Hepatocyte (in vitro differentiated cells): ENCODE results near the gene USP6NL. TPM values are rescaled to one million over a fixed set of nuclear protein-coding genes. Genes with fewer than 3 reads are reported as not detected.

ENCODE experiments used
- DNase-seq: peaks from one replicate; pipeline ENCODE4 v3.0.0-alpha.2; 2016; ENCODE audit warnings: low spot score
- H2AFZ ChIP-seq: fragments of 200-600 bp; sonication (generic); 2 replicates; pipeline ENCODE4 v1.6.0; 2016; ENCODE audit warnings: antibody characterized with exemption, mild to moderate bottlenecking
- H3K27ac ChIP-seq: fragments of 200-600 bp; sonication (generic); 2 replicates; pipeline ENCODE4 v1.5.1; 2016; ENCODE audit warnings: mild to moderate bottlenecking
- H3K27me3 ChIP-seq: fragments of 200-600 bp; sonication (generic); 2 replicates; pipeline ENCODE4 v1.6.1; 2016
- H3K36me3 ChIP-seq: fragments of 200-600 bp; sonication (generic); replicated peaks from 2 replicates; pipeline ENCODE4 v1.5.1; 2016; ENCODE audit warnings: low read depth; ENCODE audit not compliant: insufficient read depth
- H3K4me1 ChIP-seq: fragments of 200-600 bp; sonication (generic); 2 replicates; pipeline ENCODE4 v1.5.1; 2016; ENCODE audit warnings: mild to moderate bottlenecking, moderate library complexity; ENCODE audit not compliant: insufficient read depth
- H3K4me2 ChIP-seq: fragments of 200-600 bp; sonication (generic); 2 replicates; pipeline ENCODE4 v1.6.0; 2016
- H3K4me3 ChIP-seq: fragments of 200-600 bp; sonication (generic); 2 replicates; pipeline ENCODE4 v1.5.1; 2016; ENCODE audit warnings: mild to moderate bottlenecking
- H3K79me2 ChIP-seq: fragments of 200-600 bp; sonication (generic); 2 replicates; pipeline ENCODE4 v1.6.0; 2017; ENCODE audit warnings: mild to moderate bottlenecking
- H3K9me2 ChIP-seq: fragments of 200-600 bp; sonication (generic); replicated peaks from 2 replicates; pipeline ENCODE4 v1.6.0; 2017; ENCODE audit warnings: mild to moderate bottlenecking; ENCODE audit not compliant: insufficient read depth
- H3K9me3 ChIP-seq: fragments of 200-600 bp; sonication (generic); 2 replicates; pipeline ENCODE4 v1.5.1; 2016; ENCODE audit warnings: low read depth, mild to moderate bottlenecking
- H4K20me1 ChIP-seq: fragments of 200-600 bp; sonication (generic); 2 replicates; pipeline ENCODE4 v1.6.0; 2016; ENCODE audit warnings: mild to moderate bottlenecking; ENCODE audit not compliant: insufficient read depth, poor library complexity, severe bottlenecking
- CTCF ChIP-seq: fragments of 200-600 bp; sonication (generic); IDR thresholded peaks from 2 replicates; pipeline ENCODE4 v1.5.1; 2016; ENCODE audit warnings: antibody characterized with exemption, mild to moderate bottlenecking; ENCODE audit not compliant: poor library complexity
- EZH2 ChIP-seq: fragments of 200-600 bp; sonication (generic); IDR thresholded peaks from 2 replicates; pipeline ENCODE4 v1.6.1; 2016; ENCODE audit warnings: antibody characterized with exemption, mild to moderate bottlenecking, borderline replicate concordance
- EZH2phosphoT487 ChIP-seq: fragments of 200-600 bp; sonication (generic); IDR thresholded peaks from one replicate; pipeline ENCODE4 v1.6.1; 2018; ENCODE audit warnings: antibody characterized with exemption, mild to moderate bottlenecking, low read depth, moderate library complexity; ENCODE audit not compliant: unreplicated experiment, severe bottlenecking
- WGBS: methylation state at CpG from one replicate; pipeline ENCODE4 v1.1.6; 2016; ENCODE audit warnings: low lambda C conversion rate; ENCODE audit errors: missing lambda C conversion rate; 5-methylcytosine and 5-hydroxymethylcytosine counted together
- polyA plus RNA-seq: library from polyadenylated mRNA; unstranded; fragments of >200 nt; fragmentation: Nextera tagmentation; extraction: Ambion mirVana; gene quantifications from 2 replicates; pipeline ENCODE4 v1.2.1, GENCODE V29; 2016
- total RNA-seq: library from RNA; depleted of rRNA; stranded (reverse); fragments of >200 nt; gene quantifications from 2 replicates; pipeline ENCODE4 v1.2.3, GENCODE V29; 2014

The USP6NL gene
- total and polyA plus RNA-seq, 2 experiments from 2014 or later: 14.9 to 20.8 TPM

- Histone ChIP-seq H3K9me3 (no peaks in the 10 kb centered on the region), H3K27me3 (no peaks in the 10 kb centered on the region), H2AFZ (no peak overlapping the region), H3K4me1 (no peaks in the 10 kb centered on the region), H3K79me2 (peaks cover 89% of the 10 kb centered on the region), H3K4me3 (no peak overlapping the region), H3K4me2 (no peak overlapping the region), H3K27ac (no peak overlapping the region), H3K9me2 (no peaks in the 10 kb centered on the region), H4K20me1 (no peaks in the 10 kb centered on the region), H3K36me3 (no peaks in the 10 kb centered on the region)
- DNase-seq: no peak
- 97% methylated on average over 1 of the region's 1 CpG for WGBS
- TF ChIP-seq EZH2phosphoT487: no peak
- no peak for TF ChIP-seq EZH2
- TF ChIP-seq CTCF: no peak
Observed at GRCh38 chr10:11562888-11563287, 48.6 kb downstream of the USP6NL start.

GRCh38 chr10:11560076-11560709 is 51.3 kb downstream of the USP6NL start:
- Histone ChIP-seq H3K4me1 (no peaks in the 10 kb centered on the region), H2AFZ (no peak overlapping the region), H3K27me3 (no peaks in the 10 kb centered on the region), H3K9me2 (no peaks in the 10 kb centered on the region), H3K4me2 (peak overlapping the region; percentile 42), H4K20me1 (no peaks in the 10 kb centered on the region), H3K9me3 (no peaks in the 10 kb centered on the region), H3K36me3 (no peaks in the 10 kb centered on the region), H3K27ac (no peak overlapping the region), H3K79me2 (peaks cover 90% of the 10 kb centered on the region), H3K4me3 (no peak overlapping the region)
- peak; percentile 12 for DNase-seq
- 63% methylated on average over 4 of the region's 4 CpGs for WGBS
- TF ChIP-seq EZH2phosphoT487 (no peak), EZH2 (no peak), CTCF (no peak)

GRCh38 chr10:11557967-11558366 is 53.5 kb downstream of the USP6NL start:
- TF ChIP-seq EZH2phosphoT487 (no peak), CTCF (no peak), EZH2 (no peak)
- no peak overlapping the region for H3K4me2 ChIP-seq
- WGBS: 94% methylated on average over 4 of the region's 4 CpGs
- H3K27ac ChIP-seq: no peak overlapping the region
- H3K9me3 ChIP-seq: no peaks in the 10 kb centered on the region
- H3K36me3 ChIP-seq: no peaks in the 10 kb centered on the region
- no peaks in the 10 kb centered on the region for H3K27me3 ChIP-seq
- no peak for DNase-seq
- peaks cover 86% of the 10 kb centered on the region for H3K79me2 ChIP-seq
- H3K4me3 ChIP-seq: no peak overlapping the region
- no peaks in the 10 kb centered on the region for H3K9me2 ChIP-seq
- H3K4me1 ChIP-seq: no peaks in the 10 kb centered on the region
- no peaks in the 10 kb centered on the region for H4K20me1 ChIP-seq
- H2AFZ ChIP-seq: no peak overlapping the region

- Histone ChIP-seq H3K4me3 (no peak overlapping the region), H3K9me2 (no peaks in the 10 kb centered on the region), H2AFZ (no peak overlapping the region), H3K27ac (no peak overlapping the region), H3K27me3 (no peaks in the 10 kb centered on the region), H3K4me1 (no peaks in the 10 kb centered on the region), H3K4me2 (no peak overlapping the region), H4K20me1 (no peaks in the 10 kb centered on the region), H3K9me3 (no peaks in the 10 kb centered on the region), H3K79me2 (peaks cover 85% of the 10 kb centered on the region), H3K36me3 (no peaks in the 10 kb centered on the region)
- TF ChIP-seq CTCF (no peak), EZH2phosphoT487 (no peak), EZH2 (no peak)
- no peak for DNase-seq
- WGBS: 97% methylated on average over 7 of the region's 7 CpGs
Observed at GRCh38 chr10:11557513-11557912, 53.9 kb downstream of the USP6NL start.
